ENCODE data around the gene SFSWAP.

The SFSWAP gene

GRCh38 chr12:131753757-131754156, 42.9 kb downstream of the SFSWAP start:
- DNase-seq (ENCODE audit: low spot score): no peak

GRCh38 chr12:131754184-131754583, 43.3 kb downstream of the SFSWAP start:
- WGBS, 2 donors (ENCODE audit: extremely low coverage in 2 of 2, insufficient read length in 2 of 2, insufficient replicate concordance in 1 of 2): no CpG with 5 or more reads among the region's 17 CpGs
- peaks cover 34 to 99% of the 10 kb centered on the region in 2 donors for H3K36me3 ChIP-seq (replicated peaks in 1 of 2; ENCODE audit: control insufficient read depth in 2 of 2, insufficient read depth in 2 of 2, low read length in 2 of 2)

More at GRCh38 chr12:131753757-131754156, 42.9 kb downstream of the SFSWAP start:
- H3K4me2 ChIP-seq (ENCODE audit: insufficient read depth, low read length, poor library complexity, severe bottlenecking): no peak overlapping the region
- H2BK12ac ChIP-seq (ENCODE audit: low read length): no peak overlapping the region
- no peaks in the 10 kb centered on the region for H3K79me1 ChIP-seq (ENCODE audit: low read depth, low read length)
- H3K9me3 ChIP-seq (replicated peaks in 1 of 2; ENCODE audit: control insufficient read depth in 2 of 2, insufficient read depth in 1 of 2, low read depth in 1 of 2, low read length in 2 of 2): peaks cover 0 to 11% of the 10 kb centered on the region in 2 donors
- H3K9ac ChIP-seq (ENCODE audit: low read depth, low read length, poor library complexity): no peak overlapping the region
- H2BK120ac ChIP-seq (ENCODE audit: low read depth, low read length): no peak overlapping the region
- H3K27me3 ChIP-seq (ENCODE audit: control insufficient read depth in 3 of 3, insufficient read depth in 3 of 3, low read depth in 1 of 3, low read length in 3 of 3): no peaks in the 10 kb centered on the region
- no peak overlapping the region for H3K4me3 ChIP-seq (ENCODE audit: low read length in 2 of 2)
- no peak overlapping the region for H2AK5ac ChIP-seq (ENCODE audit: low read depth, low read length)
- H4K8ac ChIP-seq (ENCODE audit: low read depth, low read length): no peak overlapping the region
- no peak overlapping the region for H3K23ac ChIP-seq (ENCODE audit: low read depth, low read length, poor library complexity)
- no peak overlapping the region for H4K91ac ChIP-seq (ENCODE audit: low read depth, low read length, poor library complexity)
- no peak overlapping the region for H3K4ac ChIP-seq (ENCODE audit: low read length)
- WGBS, 2 donors (ENCODE audit: extremely low coverage in 2 of 2, insufficient read length in 2 of 2, insufficient replicate concordance in 1 of 2): no CpG with 5 or more reads among the region's 8 CpGs
- H3K4me1 ChIP-seq (ENCODE audit: control insufficient read depth in 2 of 2, insufficient read depth in 1 of 2, low read depth in 1 of 2, low read length in 2 of 2): peaks cover 0 to 2% of the 10 kb centered on the region in 2 donors
- peaks cover 34 to 99% of the 10 kb centered on the region in 2 donors for H3K36me3 ChIP-seq (replicated peaks in 1 of 2; ENCODE audit: control insufficient read depth in 2 of 2, insufficient read depth in 2 of 2, low read length in 2 of 2)
- no peak overlapping the region for H2BK5ac ChIP-seq (ENCODE audit: low read length)
- no peak overlapping the region for H3K27ac ChIP-seq (replicated peaks; ENCODE audit: low read length)
- no peak overlapping the region for H2AFZ ChIP-seq (ENCODE audit: low read length)
- no peak overlapping the region for H3K18ac ChIP-seq (ENCODE audit: low read length)
- H2BK15ac ChIP-seq (ENCODE audit: low read length): no peak overlapping the region
- no peak overlapping the region for H3K14ac ChIP-seq (ENCODE audit: low read length)

GRCh38 chr12:131755305-131756113, 44.6 kb downstream of the SFSWAP start:
- Histone ChIP-seq H2BK12ac (ENCODE audit: low read length) (no peak overlapping the region), H2BK15ac (ENCODE audit: low read length) (no peak overlapping the region)

More at GRCh38 chr12:131754184-131754583, 43.3 kb downstream of the SFSWAP start:
- Histone ChIP-seq H4K91ac (ENCODE audit: low read depth, low read length, poor library complexity) (no peak overlapping the region), H3K4me2 (ENCODE audit: insufficient read depth, low read length, poor library complexity, severe bottlenecking) (no peak overlapping the region), H3K27me3 (ENCODE audit: control insufficient read depth in 3 of 3, insufficient read depth in 3 of 3, low read depth in 1 of 3, low read length in 3 of 3) (no peaks in the 10 kb centered on the region), H3K4me3 (ENCODE audit: low read length in 2 of 2) (no peak overlapping the region), H3K4me1 (ENCODE audit: control insufficient read depth in 2 of 2, insufficient read depth in 1 of 2, low read depth in 1 of 2, low read length in 2 of 2) (peaks cover 0 to 2% of the 10 kb centered on the region in 2 donors), H3K27ac (replicated peaks; ENCODE audit: low read length) (no peak overlapping the region), H3K79me1 (ENCODE audit: low read depth, low read length) (no peaks in the 10 kb centered on the region), H2BK12ac (ENCODE audit: low read length) (no peak overlapping the region), H3K14ac (ENCODE audit: low read length) (no peak overlapping the region), H3K23ac (ENCODE audit: low read depth, low read length, poor library complexity) (no peak overlapping the region), H4K8ac (ENCODE audit: low read depth, low read length) (no peak overlapping the region), H2BK5ac (ENCODE audit: low read length) (no peak overlapping the region), H2AFZ (ENCODE audit: low read length) (no peak overlapping the region), H3K4ac (ENCODE audit: low read length) (no peak overlapping the region), H3K9me3 (replicated peaks in 1 of 2; ENCODE audit: control insufficient read depth in 2 of 2, insufficient read depth in 1 of 2, low read depth in 1 of 2, low read length in 2 of 2) (peaks cover 0 to 11% of the 10 kb centered on the region in 2 donors), H3K9ac (ENCODE audit: low read depth, low read length, poor library complexity) (no peak overlapping the region), H2BK15ac (ENCODE audit: low read length) (no peak overlapping the region), H2BK120ac (ENCODE audit: low read depth, low read length) (no peak overlapping the region), H2AK5ac (ENCODE audit: low read depth, low read length) (no peak overlapping the region), H3K18ac (ENCODE audit: low read length) (no peak overlapping the region)
- no peak for DNase-seq (ENCODE audit: low spot score)

GRCh38 chr12:131756441-131756840, 45.6 kb downstream of the SFSWAP start:
- Histone ChIP-seq H2BK120ac (ENCODE audit: low read depth, low read length) (no peak overlapping the region), H3K23ac (ENCODE audit: low read depth, low read length, poor library complexity) (no peak overlapping the region), H3K18ac (ENCODE audit: low read length) (no peak overlapping the region), H3K14ac (ENCODE audit: low read length) (no peak overlapping the region), H2AFZ (ENCODE audit: low read length) (no peak overlapping the region), H3K9me3 (replicated peaks in 1 of 2; ENCODE audit: control insufficient read depth in 2 of 2, insufficient read depth in 1 of 2, low read depth in 1 of 2, low read length in 2 of 2) (peaks cover under 1 to 11% of the 10 kb centered on the region in 2 donors), H3K9ac (ENCODE audit: low read depth, low read length, poor library complexity) (no peak overlapping the region), H3K27me3 (ENCODE audit: control insufficient read depth in 3 of 3, insufficient read depth in 3 of 3, low read depth in 1 of 3, low read length in 3 of 3) (no peaks in the 10 kb centered on the region), H2BK5ac (ENCODE audit: low read length) (no peak overlapping the region), H2BK12ac (ENCODE audit: low read length) (no peak overlapping the region), H3K27ac (replicated peaks; ENCODE audit: low read length) (no peak overlapping the region), H3K4me3 (ENCODE audit: low read length in 2 of 2) (no peak overlapping the region), H4K91ac (ENCODE audit: low read depth, low read length, poor library complexity) (no peak overlapping the region), H3K79me1 (ENCODE audit: low read depth, low read length) (no peaks in the 10 kb centered on the region), H2BK15ac (ENCODE audit: low read length) (no peak overlapping the region), H3K4me2 (ENCODE audit: insufficient read depth, low read length, poor library complexity, severe bottlenecking) (no peak overlapping the region), H4K8ac (ENCODE audit: low read depth, low read length) (no peak overlapping the region), H3K4me1 (ENCODE audit: control insufficient read depth in 2 of 2, insufficient read depth in 1 of 2, low read depth in 1 of 2, low read length in 2 of 2) (peaks cover 0 to 2% of the 10 kb centered on the region in 2 donors), H3K36me3 (replicated peaks in 1 of 2; ENCODE audit: control insufficient read depth in 2 of 2, insufficient read depth in 2 of 2, low read length in 2 of 2) (peaks cover 34 to 97% of the 10 kb centered on the region in 2 donors), H3K4ac (ENCODE audit: low read length) (no peak overlapping the region), H2AK5ac (ENCODE audit: low read depth, low read length) (no peak overlapping the region)
- WGBS, 2 donors (ENCODE audit: extremely low coverage in 2 of 2, insufficient read length in 2 of 2, insufficient replicate concordance in 1 of 2): no CpG with 5 or more reads among the region's 18 CpGs
- DNase-seq (ENCODE audit: low spot score): no peak

More at GRCh38 chr12:131755305-131756113, 44.6 kb downstream of the SFSWAP start:
- Histone ChIP-seq H2BK5ac (ENCODE audit: low read length) (no peak overlapping the region), H4K8ac (ENCODE audit: low read depth, low read length) (no peak overlapping the region), H3K4ac (ENCODE audit: low read length) (no peak overlapping the region), H3K27ac (replicated peaks; ENCODE audit: low read length) (no peak overlapping the region), H3K27me3 (ENCODE audit: control insufficient read depth in 3 of 3, insufficient read depth in 3 of 3, low read depth in 1 of 3, low read length in 3 of 3) (no peaks in the 10 kb centered on the region), H3K4me3 (ENCODE audit: low read length in 2 of 2) (no peak overlapping the region), H2BK120ac (ENCODE audit: low read depth, low read length) (no peak overlapping the region), H2AK5ac (ENCODE audit: low read depth, low read length) (no peak overlapping the region), H3K18ac (ENCODE audit: low read length) (no peak overlapping the region), H3K14ac (ENCODE audit: low read length) (no peak overlapping the region), H3K4me2 (ENCODE audit: insufficient read depth, low read length, poor library complexity, severe bottlenecking) (no peak overlapping the region), H3K4me1 (ENCODE audit: control insufficient read depth in 2 of 2, insufficient read depth in 1 of 2, low read depth in 1 of 2, low read length in 2 of 2) (peaks cover 0 to 2% of the 10 kb centered on the region in 2 donors), H2AFZ (ENCODE audit: low read length) (no peak overlapping the region), H3K23ac (ENCODE audit: low read depth, low read length, poor library complexity) (no peak overlapping the region), H3K79me1 (ENCODE audit: low read depth, low read length) (no peaks in the 10 kb centered on the region), H3K9ac (ENCODE audit: low read depth, low read length, poor library complexity) (no peak overlapping the region), H3K36me3 (replicated peaks in 1 of 2; ENCODE audit: control insufficient read depth in 2 of 2, insufficient read depth in 2 of 2, low read length in 2 of 2) (peaks cover 34 to 97% of the 10 kb centered on the region in 2 donors), H3K9me3 (replicated peaks in 1 of 2; ENCODE audit: control insufficient read depth in 2 of 2, insufficient read depth in 1 of 2, low read depth in 1 of 2, low read length in 2 of 2) (peaks cover 0 to 11% of the 10 kb centered on the region in 2 donors), H4K91ac (ENCODE audit: low read depth, low read length, poor library complexity) (no peak overlapping the region)
- no peak for DNase-seq (ENCODE audit: low spot score)
- WGBS, 2 donors (ENCODE audit: extremely low coverage in 2 of 2, insufficient read length in 2 of 2, insufficient replicate concordance in 1 of 2): no CpG with 5 or more reads among the region's 16 CpGs

All from neuronal stem cell (in vitro differentiated cells).